ENCODE measurements around the gene PRR5L. TPM values are rescaled to one million over a fixed set of nuclear protein-coding genes. Genes with fewer than 3 reads are reported as not detected.

PRR5L gene
- total RNA-seq, 1 donor from 2014 or later: 32.9 TPM

DNA sequence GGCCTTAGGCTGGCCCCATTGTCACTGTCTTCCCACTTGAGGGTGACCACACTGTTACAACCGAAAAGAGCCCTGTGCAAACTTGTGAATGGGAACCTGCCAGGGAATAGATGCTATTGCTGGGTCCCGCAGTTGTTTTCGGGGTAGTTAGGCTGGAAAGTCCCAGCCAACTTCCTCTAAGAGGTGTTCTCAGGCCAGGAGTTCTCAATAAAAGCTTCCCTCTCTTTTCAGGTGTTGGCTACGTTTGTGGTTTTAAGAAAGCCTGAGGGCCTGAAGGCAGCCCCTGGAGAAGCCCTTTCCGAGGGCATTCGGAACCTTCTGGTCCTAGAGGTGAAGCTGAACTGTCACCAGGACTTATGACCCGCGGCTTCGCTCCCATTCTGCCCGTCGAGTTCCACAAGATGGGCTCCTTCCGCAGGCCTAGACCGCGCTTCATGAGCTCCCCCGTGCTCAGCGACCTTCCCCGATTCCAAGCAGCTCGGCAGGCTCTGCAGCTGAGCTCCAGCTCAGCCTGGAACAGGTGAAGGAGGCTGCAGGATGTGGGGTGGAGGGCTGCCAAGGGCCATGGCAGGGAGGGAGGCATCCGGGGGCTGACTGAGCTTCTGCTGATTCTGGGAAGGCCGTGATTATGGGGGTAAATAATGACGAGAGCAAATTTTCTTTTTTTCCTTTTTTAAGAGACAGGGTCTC lies 104.8 kb downstream of the PRR5L start:
- DNase-seq (ENCODE audit: low spot score): no peak

DNA sequence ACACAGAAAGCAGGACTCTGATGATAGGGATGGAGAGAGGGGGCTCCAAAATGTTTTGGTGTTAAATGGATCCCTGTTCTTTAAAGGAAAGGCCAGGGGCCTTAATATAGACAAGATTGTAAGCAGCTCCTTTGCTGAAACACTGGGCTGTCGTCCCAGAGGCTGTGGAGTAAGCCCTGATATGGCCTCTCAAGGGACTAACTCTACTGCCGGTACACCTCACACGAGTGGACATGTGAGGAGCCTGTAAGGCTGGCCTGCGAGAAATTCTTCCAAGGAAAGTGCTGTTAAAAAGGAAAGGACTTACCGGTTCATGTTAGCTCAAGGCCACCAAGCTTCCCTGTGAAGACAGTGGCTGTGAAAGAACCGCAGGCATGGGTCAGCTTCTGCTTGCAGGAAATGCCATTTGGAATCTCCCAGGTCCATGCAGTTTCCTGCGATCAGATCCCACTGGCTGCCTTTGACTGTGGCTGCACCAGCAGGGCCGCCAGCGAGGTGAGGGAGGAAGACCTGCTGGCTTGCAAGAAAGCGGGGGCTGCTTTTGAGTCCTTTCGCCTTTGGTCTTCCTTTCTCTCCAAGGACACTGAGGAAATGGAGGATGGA lies 106.6 kb downstream of the PRR5L start:
- no peak for DNase-seq (ENCODE audit: low spot score)

DNA sequence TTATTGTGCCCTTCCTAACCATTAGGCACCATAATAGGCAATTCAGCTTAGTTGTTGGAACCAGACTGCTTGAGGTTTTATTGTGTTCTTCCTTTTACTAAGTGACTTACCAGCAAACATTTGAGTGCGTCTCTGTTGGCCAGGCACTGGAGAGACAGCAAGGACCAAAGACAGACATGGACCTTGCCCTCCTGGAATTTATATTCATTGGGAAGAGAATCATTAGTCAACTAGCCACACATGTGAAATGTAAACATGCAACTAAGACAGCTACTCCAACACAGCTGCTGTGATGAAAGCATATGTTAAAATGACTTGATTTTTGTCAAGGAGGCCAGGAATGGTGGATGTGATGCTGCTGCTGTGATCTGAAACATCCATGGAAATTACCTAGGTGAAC lies 107.6 kb downstream of the PRR5L start:
- DNase-seq (ENCODE audit: low spot score): no peak

DNA sequence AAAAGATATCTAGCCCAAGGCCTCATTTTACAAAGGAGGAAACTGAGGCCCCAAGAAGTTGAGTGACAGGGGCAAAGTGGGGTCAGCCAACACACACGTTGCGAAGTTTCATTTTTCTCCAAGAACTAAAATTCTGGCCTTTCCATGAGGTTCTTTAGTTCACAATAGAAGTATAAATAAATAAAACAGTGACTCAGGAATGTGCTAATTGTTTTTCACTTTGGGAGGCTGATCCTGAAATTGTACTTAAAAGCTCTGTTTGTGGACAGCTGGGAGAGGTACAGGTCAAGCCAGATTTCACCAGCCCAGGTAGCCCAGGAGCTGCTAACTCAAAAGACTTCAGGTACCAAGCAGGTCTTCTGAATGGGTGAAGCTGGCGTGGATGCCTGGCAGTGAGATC lies 108.7 kb downstream of the PRR5L start:
- DNase-seq (ENCODE audit: low spot score): no peak

DNA sequence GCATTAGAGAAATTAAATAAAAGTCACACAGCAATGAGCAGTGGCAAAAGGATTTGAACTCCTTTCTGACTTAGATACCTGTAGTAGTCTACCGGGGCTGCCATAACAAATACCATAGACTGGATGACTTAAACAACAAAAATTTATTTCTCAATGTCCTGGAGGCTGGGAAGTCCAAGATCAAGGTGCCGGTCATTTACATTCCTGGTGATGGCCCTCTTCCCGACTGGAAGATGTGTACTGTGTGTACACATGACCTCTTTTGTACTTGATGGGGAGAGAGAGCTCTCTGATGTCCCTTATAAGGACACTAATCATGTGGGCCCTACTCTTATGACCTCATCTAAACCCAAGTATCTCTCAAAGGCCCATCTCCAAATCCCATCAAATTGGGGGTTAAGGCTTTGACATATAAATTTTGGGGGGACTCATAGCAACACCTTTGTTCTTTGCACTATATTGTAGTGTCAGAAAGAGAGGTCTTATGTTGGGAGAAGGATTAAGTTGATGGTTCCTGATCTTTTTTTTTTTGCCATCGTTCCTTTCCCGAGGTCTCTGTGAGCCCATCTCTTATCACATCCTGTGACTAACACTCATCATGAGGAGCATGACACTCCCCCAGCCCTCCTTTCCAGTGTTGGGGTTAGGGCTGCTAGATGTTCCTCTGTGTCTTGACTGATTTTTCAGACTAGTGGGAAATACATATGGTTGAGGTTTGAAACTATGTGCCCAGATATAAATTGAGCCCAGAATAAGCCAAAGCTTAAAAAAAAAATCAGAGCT lies 109.7 kb downstream of the PRR5L start:
- no peak for DNase-seq (ENCODE audit: low spot score)

DNA sequence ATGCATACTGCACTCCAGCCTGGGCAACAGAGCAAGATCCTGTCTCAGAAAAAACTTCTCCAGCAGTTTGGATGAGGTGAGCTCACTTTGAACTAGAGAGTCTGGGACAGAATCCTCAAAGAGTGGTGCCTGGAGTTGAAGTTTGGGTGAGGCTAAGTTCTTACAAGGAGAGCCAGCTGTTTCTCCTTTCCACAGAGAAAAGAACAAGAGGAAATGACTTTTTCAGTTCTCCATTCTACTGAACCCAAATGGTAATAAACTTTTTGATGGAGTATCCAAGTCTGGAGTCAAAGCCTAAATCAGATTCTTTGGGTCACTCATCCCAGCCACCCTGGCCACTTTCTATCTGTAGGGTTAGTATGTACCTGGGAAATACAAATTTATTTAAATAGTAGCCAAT lies 111.3 kb downstream of the PRR5L start:
- DNase-seq (ENCODE audit: low spot score): no peak

DNA sequence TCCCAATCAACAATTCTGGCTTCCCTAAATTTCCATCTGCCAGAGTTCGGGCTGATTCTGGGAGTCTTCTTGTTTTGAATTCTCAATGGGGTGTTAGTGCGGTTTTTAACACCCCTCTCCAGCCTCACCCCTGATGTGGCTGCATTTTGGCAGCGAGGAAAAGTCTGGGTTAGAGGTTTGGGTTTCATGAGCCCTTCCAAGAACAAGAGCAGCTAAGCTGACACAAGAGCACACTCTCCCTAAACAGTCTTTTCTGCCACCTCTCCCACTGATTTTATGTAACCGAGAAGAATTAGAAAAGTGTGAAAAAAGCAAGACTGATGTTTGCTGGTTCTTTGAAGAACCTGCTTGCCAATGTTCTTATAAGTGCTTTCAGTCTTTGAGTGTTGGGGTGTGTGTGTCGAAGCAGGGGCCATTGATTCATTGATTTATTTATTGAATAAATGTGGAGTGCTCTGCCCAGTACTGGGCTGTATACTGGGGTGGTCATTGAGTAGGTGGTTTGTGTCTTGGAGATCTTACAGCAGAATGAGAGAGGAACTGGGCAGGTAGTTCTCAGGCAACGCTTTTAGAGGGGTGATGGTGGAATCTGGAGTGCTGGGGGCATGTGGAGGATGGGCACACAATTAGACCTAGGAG lies 112.5 kb downstream of the PRR5L start:
- no peak for DNase-seq (ENCODE audit: low spot score)

DNA sequence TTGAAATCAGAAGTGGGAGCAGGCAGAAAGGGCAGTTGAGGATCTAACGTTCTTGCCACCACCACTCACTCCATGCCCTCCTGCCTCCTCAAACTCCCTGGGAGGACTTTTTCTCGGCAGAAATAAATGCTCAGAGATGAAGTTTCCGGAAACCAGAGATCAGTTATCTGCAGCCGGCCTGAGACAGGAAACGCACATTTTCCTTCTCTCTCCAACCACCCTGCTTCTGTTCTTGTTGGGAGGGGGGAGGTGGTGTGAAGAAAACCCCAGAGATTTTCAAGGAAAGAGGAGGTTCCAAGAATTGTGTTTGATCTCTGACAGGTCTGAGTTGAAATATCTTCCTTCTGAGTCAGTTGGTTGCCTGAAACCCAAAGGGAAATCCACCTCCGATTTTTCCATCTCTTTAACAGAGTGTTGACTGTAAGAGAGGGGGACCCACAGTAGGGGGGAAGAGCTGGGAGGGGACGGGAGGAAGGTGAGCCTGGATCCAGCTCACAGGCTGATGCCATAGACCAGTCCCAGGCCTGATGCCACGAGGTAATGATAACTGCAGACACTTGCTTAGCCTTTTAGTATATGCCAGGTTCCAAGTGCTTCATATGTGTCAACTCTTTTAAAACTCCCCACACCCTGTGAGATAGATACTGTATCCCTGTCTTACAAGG lies 113.2 kb downstream of the PRR5L start:
- DNase-seq (ENCODE audit: low spot score): no peak

DNA sequence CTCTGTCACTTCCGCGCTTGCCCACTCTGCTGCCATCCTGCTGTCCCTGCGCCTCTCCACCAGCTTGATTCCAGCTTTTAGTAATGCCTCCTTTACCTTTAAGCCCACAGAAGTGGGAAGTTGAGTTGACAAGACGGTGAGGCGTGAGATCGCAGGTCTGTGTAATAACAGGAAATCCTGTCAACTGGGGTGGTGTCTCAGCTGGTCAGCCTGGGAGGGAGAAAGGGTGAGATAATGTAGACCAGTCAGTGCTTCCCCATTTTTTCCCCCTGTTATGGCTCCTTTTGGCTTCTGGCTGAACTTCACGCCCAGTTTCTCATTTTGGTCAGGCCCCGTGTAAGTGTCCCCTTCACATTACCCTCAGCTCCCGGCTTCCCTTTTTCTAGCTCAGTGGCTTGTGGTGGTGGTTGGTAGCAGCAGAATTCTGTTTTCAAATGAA lies 115.1 kb downstream of the PRR5L start:
- no peak for DNase-seq (ENCODE audit: low spot score)

DNA sequence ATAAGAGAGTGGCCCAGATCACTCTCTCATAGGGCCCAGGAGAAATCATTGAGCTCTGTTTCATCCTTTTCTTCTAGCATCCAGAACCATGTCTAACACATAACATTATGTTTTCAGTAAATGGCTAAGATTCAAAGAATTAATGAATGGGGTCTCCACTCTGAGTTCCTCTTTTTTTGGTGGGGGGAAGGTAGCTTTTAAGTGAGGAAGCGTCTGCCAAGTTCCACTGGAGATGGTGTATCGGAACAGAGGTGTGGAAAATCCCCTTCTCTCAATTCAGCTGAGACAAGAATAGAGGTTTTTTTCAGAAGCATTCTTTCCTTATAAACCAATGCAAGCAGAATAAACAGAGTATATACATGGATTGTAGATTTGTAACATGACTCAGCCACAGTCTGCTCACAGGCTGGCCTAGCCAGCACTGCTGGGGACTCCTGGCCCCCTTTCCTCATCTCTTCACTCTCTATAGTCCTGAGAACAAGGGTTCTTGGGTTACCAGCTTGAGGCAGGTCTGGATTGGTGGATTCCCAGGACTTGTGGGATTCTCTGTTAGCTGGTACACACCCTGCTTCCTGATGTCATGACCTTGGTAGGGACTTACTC lies 116.8 kb downstream of the PRR5L start:
- DNase-seq (ENCODE audit: low spot score): no peak

DNA sequence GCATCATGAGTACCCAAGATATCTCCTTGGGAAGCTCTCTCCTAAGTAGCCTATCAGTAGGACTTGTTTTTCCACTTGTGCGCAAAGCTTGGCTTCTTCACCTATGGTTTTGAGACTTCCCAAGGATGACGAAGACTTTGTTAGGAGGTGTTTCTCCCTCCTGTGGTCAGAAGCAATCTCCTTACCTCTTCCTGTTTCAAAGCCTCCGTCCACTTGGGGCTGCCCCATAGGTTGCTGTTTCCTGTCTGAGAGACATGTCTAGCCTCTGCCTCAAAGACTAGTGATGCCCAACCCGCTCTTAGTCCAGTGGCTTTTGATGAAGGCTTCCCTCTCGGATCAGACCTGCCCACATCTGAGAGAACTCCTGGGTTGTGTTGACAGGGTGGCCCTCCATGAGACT lies 121.1 kb downstream of the PRR5L start:
- DNase-seq (ENCODE audit: low spot score): no peak

DNA sequence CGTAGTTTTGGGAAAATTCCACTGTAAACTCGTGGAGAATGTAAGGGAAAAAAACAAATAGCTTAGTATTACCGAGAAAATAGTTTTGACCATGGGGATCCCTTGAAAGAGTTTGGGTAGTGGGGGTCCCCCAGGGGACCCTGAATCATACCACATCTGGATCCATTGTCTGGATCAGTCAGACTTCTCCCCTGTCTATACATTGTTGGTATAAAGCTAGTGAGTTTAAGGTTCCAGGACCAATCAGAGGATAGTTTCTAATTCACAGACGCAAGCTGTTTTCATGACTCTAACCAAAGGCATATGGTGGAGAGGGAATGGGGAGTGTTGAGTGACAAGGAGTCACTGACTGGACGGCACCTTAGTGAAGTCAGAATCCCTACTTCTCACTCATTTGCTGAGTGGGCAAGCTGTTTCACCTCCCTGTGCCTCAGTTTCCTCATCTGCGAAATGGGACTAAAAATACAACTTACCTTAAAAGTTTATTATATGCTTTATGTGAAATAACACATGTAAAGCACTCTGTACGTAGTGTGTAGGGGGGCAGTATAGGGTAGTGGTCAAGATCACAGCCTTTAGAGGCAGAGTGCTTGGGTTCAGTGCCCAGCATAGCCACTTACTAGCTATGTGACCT lies 123.8 kb downstream of the PRR5L start:
- DNase-seq (ENCODE audit: low spot score): no peak

DNA sequence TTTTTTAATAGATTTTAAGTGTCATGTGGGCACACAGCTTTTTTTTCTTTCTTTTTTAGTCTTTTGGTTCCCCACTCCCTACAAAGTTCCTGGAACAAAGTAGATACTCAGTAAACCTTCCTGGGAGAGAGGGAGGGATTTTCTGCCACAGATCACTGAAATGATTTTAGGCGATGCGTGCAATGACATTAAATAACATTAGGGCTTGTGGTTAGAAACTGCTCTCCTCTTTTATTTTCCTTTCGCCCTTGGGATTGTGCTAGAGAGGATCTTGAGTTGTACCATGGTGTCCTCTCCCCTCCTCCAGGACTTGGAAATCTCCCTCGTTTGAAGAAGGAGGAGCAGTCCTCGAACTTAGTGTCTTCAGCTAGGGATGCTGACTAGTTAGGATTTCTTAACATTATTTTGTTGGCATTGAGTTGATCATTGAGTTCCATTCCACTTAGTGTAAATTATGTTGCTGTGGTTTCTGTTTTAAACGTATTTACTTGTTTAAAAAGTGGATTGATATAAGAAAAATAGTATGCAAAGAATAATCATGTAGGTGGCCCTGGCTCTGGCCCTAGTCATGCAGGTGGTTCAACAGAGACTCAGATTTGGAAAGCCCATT lies 125.6 kb downstream of the PRR5L start:
- no peak for DNase-seq (ENCODE audit: low spot score)

DNA sequence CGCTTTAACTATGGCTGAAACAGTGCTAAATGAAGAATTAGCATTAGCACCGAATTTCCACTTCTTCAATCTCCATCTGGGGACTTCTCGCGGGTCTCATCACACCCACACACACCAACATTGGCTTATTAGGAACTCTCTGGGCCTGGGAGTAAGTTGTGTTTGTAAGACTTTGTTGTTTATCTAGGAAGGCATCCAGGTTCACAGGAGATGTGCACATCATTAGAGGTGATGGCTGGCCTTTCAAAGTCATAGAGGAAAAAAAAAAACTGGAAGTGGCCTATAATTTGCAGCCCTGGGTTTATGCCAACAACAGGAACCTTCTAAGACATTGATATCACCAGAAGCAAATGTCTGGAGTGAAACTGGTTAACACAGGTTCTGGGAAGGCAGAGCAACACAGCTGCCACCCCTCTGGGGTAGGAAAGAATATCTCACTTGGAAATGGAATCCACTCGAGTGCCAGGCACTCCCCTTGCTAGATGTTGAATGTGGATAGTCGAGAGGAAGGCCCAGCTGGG lies 129.5 kb downstream of the PRR5L start:
- no peak for DNase-seq (ENCODE audit: low spot score)

DNA sequence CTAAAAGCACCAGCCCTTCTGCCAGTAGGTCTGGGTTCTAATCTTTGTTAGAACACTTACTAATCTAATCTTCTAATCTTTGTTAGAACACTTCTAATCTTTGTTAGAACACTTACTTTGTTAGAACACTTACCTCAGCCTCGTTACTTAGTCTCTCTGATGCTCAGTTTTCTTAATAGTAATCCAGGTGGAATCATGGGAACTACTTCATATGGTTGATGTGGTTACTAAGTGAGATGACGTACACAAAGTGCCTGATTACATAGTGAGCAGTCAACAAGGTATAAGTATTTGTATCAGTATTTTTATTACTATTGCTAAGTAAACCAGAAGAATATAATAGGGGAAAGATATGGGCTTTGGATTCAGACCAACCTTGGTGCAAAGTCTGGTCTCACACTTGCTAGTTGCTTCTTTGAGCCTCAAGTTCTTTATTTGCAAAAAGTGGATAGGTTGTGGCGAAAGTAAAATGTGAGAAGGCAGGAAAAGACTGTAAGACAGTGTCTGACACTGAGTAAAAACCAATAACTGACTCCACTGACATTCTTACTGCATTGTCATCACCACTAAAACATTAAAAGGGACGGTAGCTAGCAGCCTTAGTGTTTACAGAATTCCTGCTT lies 130.2 kb downstream of the PRR5L start:
- DNase-seq (ENCODE audit: low spot score): no peak

DNA sequence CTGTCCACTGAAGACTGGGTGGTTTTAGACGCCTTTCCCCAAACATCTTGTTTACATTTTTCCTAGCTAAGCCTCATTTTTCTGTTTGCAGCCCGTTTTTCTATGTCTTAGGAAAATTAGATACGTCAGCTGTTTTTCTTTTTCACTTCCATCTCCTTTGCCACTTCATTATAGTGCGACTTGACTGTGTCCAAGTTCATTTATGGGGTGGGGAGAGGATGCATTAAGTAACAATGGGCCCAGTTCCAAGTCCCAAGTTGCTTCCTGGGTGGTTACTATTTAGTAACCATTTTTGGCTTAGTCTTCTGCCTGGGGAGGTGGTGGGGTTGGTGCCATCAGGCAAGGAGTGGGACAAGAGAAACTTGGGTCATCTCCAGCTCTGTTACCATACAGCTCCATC lies 131.0 kb downstream of the PRR5L start:
- DNase-seq (ENCODE audit: low spot score): no peak

DNA sequence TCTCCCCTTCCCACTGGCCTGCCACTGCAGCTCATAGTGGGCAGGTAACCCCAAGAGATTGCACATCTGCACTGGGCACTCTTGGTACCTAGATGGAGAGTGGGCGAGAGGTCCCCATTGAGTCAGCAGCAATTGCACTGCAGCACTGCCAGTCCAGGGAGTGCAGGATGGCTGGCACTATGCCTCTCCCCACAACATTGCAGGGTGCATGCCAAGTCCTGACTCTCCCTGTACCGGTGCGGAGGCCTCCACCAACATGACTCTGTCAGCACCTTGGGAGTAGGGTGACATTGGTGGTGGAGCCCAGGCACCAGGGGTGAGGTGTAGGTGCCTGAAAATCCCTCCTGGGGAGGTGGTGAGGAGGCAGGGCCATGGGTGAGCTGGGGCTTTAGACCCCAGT lies 131.8 kb downstream of the PRR5L start:
- DNase-seq (ENCODE audit: low spot score): no peak

DNA sequence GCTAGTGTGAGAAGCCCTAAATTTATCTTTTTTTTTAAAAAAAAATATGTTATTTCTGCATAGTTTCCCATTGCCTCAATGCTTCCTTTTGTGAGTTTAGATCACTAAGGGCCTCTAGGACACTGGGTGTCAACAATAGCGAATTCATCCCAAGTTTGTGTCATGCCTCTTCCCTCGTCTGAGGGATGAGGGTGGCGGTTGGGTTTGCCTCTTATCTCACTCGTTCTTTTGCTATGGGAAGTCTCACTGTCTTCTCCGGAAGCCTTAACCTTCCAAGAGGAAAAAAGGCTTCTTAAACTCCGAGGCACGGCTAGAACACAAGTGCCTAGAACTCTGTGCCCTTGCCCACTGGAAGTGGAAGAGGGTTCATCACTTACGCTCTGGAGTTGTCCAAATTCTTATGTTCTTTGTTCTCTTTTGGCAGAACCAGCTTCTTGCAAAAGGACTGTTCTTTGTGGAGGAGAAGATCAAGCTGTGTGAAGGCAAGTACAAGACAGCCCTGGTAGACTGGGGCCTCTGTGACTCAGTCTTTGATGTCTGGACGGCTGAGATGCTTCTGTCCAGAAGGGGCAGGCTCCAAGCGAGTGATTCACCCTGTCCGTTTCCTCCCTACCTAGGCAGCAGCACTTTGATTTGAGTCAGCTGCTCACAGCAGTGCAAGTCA lies 135.5 kb downstream of the PRR5L start:
- peak; percentile 63 for DNase-seq (ENCODE audit: low spot score)

DNA sequence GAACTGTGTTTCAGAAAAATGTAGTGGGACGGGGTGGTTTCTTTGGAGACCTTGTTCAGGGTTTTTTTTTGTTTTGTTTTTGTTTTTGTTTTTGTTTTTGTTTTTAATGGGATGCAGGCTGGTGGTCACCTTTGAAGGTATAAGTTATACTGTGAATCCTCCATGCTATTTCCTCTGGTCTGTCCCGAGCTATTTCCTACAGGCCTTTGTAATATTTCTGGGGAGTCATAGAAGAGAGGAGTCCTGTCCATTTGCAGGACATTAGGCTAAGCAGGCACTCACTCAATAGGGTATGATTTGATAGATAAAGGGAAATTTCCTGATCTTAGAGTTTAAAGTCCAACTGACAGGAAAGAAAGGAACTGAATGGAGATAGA lies 136.0 kb downstream of the PRR5L start:
- DNase-seq (ENCODE audit: low spot score): no peak
